ENCODE data around the gene ATXN7L1.
"Not testable (repeated sequence)": the region's sequence is repeated elsewhere in the genome, so short reads cannot be mapped to it uniquely, and the experiment has no call there.

ATXN7L1 gene

GRCh38 chr7:105744258-105744657 lies 132.1 kb downstream of the ATXN7L1 start:
- DNase-seq (ENCODE audit: low read depth in 2 of 2): no peak

DNA sequence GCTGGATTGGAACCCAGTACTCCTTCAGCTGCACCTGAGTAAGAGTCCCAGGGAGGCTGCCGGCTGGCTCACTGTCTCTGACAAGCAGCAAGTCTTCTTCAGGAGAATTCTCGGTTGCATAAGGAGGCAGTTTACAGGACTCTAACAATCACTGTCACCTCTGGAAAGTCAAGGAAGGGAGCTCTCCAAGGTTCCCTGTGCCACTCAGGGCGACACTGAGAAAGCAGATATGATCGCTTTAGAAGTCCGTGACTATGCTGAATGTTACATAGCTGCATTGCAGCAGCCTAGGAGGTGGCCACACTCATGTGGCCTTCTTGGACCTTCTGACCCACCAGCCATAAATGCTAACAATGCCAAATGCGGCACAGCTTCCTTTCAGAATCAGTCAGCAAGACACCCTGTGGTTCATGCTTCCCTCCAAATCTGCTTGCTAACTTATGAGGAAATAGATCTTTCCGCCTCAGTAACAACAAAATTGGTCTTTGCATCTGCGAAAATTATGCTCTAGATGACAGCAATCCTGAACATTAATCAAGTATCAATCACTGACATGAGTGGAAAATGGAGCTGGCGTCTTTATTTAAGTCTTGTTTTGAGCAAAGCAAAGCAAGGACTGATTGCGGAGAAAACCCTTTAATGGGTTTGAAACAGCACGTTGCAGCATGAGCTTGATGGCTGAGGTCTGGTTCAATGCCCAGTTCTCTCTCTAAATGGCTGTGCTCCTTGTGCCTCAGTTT lies 132.9 kb downstream of the ATXN7L1 start:
- DNase-seq (ENCODE audit: low read depth in 2 of 2): no peak

- no peak for DNase-seq (ENCODE audit: low read depth in 2 of 2)
Observed at GRCh38 chr7:105742787-105743186, 133.6 kb downstream of the ATXN7L1 start.

DNA sequence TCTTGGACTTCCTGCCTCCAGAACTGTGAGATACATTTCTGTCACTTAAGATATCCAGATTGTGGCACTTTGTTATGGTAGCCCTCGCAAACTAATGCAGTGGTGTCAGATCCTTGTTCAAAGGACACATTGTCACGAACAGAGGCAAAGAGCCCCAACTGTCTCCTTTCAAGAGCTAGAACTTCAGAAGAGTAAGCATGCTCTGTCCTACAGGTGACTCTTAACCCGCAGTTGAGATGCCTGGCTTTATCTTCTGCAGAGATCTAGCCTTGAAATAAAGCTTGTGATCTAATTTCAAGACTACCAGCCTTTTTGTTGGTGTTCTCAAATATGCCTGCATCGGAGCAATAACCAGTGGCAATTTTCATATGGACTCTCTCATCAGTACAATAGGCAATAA lies 134.4 kb downstream of the ATXN7L1 start:
- DNase-seq (ENCODE audit: low read depth in 2 of 2): no peak

- no peak for DNase-seq (ENCODE audit: low read depth in 2 of 2)
Observed at GRCh38 chr7:105738133-105738532, 138.3 kb downstream of the ATXN7L1 start.

GRCh38 chr7:105734233-105734632 lies 142.2 kb downstream of the ATXN7L1 start:
- DNase-seq (ENCODE audit: low read depth in 2 of 2): no peak

DNA sequence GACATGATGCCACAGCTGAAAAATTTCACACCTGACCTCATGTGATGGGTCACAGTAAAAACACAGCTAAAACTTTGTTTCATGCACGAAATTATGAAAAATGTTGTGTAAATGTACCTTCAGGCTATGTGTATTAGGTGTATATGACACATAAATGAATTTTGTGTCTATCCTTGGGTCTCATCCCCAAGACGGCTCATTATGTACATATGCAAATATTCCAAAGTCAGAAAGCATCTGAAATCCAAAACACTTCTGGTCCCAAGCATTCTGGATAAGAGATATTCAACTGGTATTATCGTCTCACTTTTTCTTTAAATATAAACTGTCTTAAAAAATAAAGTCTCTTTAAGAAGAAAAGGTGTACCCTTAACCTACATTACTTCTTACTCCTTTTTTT lies 145.4 kb downstream of the ATXN7L1 start:
- DNase-seq (ENCODE audit: low read depth in 2 of 2): no peak

GRCh38 chr7:105728028-105728427 lies 148.4 kb downstream of the ATXN7L1 start:
- DNase-seq (ENCODE audit: low read depth in 2 of 2): no peak

DNA sequence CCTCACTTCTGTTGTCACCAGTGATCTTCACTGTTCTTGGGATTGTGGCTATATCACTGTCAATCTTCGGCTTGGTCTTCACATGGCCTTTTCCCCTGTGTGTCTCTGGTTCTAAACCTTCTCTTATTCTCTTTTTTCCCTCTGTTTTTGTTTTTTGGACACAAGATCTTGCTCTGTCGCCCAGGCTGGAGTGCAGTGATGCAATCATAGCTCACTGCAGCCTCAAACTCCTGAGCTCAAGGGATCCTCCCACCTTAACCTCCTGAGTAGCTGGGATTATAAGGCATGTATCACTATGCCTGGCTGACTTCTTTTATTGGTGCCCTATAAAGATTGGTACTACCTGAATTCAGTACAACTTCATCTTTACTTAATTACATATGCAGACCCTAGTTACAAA lies 151.7 kb downstream of the ATXN7L1 start:
- no peak for DNase-seq (ENCODE audit: low read depth in 2 of 2)

DNA sequence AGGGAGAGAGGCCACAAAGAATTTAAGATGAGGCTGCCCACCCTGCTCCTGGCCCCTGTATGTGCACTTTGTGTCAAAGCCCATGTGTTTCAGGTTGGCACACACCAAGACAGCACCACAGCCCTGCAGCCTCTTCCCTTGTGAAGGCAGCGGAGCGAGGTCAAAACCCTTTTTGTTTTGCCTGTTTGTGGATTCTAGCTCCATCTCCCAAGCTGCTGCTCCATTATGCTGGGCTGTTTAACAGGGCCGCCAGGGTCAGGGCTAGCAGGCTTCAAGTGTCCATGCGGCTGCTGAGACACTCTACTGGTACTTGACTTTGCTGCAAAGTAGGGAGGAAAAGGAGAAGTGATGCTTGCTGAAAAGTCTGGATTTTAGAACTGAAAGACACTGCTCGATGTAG lies 152.8 kb downstream of the ATXN7L1 start:
- DNase-seq (ENCODE audit: low read depth in 2 of 2): no peak

DNA sequence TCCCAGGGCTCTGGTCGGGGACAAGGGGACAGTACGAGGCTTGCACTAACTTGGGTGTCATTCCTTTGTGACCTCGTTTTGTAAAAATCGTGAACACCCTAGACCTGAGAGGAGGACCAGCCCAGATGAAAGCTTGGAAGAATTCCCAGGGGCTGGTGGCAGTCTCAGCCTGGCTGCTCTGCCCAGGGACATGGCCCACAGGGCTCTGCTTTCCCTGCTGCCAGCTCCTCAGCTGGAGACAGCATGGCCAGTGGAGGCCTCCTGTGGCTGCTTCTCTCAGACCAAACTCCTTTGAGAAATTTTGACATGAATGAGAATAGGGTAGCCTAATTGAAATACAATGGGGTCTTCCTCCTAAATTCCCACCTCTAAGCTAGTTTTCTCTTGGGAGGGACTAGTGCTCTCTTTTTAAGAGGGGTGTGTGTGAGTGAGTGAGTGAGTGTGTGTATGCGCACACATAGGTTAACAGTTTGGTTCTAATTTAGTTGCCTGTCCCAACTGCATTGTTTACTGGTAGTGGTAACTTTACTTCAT lies 154.8 kb downstream of the ATXN7L1 start:
- DNase-seq (ENCODE audit: low read depth in 2 of 2): no peak

DNA sequence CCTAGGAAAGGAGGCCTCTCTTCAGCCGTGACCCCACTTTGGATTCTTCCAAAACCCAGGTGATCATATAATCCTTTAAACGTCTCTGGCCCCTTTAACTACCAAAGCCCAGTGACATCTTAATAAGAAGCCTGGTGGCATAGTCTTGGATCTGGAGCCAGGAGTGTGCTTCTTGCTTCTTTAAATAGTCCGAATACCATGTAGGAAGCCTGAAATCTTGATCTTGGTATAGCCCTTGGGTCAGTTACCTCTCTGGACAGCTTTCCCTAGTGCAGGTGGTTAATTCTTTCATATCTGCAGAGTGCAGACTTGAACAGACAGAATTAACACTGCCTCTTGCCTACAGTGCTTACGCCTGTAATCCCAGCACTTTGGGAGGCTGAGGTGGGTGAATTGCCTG lies 156.5 kb downstream of the ATXN7L1 start:
- no peak for DNase-seq (ENCODE audit: low read depth in 2 of 2)

DNA sequence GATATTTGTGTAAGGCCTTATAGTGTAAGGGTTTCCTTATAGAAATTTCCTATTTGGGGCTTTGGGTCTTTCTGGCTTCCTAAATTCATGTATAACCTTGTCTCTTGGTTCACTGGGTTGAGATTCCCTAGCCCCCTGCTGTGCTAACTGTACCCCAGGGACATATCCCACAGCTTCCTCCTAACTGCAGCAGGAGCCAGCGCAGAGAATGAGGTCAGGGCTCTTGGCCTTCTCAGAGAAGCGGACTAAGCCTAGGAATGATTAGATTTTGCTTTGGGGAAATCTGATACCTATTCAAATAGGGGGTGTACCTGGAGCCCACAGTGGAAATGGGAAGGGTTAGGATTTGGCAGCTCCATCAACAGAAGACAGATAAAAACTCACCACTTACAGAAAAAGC lies 157.0 kb downstream of the ATXN7L1 start:
- no peak for DNase-seq (ENCODE audit: low read depth in 2 of 2)

GRCh38 chr7:105718511-105718925 lies 157.9 kb downstream of the ATXN7L1 start:
- DNase-seq (ENCODE audit: low read depth in 2 of 2): no peak

- DNase-seq (ENCODE audit: low read depth in 2 of 2): no peak
Observed at GRCh38 chr7:105715528-105715927, 160.9 kb downstream of the ATXN7L1 start.

DNA sequence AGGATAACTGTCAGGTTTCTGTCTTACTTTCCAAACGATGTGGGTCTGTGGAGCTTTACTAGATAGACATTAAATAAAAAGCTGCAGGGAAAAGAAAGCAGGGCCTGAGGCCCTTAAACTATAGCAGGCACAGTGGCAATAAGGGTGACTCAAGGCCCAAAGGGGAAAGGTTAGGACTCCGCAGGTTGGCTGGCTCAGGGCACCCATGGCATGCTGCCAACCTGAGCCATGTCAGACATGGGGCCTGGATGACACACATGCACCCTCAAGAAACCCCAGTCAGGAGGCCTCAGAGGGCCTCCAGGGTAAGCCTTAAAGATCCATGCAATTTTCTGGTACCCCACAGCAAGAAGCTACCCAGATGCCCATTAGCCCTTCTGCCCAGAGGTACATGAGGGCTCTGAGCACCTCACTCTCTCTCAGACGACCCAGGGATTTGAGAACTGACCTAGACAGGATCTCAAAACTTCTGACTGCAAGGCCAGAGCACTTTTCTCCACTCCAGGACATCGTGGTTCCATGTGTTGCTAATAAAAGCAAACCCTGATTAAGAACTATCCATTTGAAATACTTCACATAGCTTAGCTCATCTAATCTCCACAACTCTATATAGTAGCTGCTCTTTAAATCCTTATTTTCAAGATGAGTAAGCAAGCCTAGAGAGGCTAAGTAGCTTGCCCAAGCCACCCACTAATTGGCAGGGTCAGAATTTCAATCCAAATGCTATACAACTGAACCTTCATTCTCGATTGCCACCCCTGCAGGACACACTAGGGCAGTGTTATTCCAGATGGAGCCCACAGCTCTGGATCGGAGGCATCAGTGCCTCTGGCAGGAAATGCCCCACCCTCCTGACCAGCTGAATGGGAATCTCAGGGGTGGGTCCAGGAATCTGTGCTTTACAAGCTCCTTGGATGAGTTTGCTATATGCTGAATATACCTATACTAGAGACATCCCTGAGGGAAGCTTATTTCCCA lies 162.6 kb downstream of the ATXN7L1 start:
- no peak for DNase-seq (ENCODE audit: low read depth in 2 of 2)

GRCh38 chr7:105712877-105713276 lies 163.5 kb downstream of the ATXN7L1 start:
- no peak for DNase-seq (ENCODE audit: low read depth in 2 of 2)

DNA sequence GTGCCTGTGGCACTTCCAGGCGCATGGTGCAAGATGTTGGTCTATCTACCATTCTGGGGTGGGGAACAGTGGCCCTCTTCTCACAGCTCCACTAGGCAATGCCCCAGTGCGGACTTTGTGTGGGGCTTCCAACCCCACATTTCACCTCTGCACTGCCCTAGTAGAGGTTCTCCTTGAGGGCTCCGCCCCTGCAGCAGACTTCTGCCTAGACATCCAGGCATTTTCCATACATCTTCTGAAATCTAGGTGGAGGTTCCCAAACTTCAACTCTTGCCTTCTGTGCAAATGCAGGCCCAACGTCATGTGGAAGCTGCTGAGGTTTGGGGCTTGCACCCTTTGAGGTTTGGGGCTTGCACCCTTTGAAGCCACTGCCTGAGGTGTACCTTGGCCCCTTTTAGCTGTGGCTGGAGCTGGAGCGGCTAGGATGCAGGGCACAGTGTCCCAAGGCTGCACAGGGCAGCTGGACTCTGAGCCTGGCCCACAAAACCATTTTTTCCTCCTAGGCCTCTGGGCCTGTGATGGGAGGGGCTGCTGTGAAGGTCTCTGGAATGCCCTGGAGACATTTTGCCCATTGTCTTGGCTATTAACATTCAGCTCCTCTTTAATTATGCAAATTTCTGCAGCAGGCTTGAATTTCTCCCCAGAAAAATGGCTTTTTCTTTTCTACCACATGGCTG lies 164.5 kb downstream of the ATXN7L1 start:
- DNase-seq (ENCODE audit: low read depth in 2 of 2): no peak

GRCh38 chr7:105710720-105711119 lies 165.7 kb downstream of the ATXN7L1 start:
- not testable (repeated sequence) for DNase-seq (ENCODE audit: low read depth in 2 of 2)

DNA sequence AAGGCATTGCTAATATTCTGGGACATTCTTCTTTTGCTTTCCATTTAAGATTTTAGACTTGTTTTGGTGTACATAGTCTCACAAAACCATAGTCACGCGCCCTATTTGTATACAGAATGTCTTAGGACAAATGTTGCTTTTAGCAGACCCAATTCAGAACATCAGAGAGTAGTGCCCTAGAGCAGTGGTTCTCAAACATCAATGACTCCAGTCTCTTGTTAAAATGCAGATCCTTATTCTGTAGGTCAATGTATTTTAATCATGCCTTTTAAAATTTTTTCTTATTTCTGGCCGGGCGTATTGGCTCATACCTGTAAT lies 167.7 kb downstream of the ATXN7L1 start:
- no peak for DNase-seq (ENCODE audit: low read depth in 2 of 2)

DNA sequence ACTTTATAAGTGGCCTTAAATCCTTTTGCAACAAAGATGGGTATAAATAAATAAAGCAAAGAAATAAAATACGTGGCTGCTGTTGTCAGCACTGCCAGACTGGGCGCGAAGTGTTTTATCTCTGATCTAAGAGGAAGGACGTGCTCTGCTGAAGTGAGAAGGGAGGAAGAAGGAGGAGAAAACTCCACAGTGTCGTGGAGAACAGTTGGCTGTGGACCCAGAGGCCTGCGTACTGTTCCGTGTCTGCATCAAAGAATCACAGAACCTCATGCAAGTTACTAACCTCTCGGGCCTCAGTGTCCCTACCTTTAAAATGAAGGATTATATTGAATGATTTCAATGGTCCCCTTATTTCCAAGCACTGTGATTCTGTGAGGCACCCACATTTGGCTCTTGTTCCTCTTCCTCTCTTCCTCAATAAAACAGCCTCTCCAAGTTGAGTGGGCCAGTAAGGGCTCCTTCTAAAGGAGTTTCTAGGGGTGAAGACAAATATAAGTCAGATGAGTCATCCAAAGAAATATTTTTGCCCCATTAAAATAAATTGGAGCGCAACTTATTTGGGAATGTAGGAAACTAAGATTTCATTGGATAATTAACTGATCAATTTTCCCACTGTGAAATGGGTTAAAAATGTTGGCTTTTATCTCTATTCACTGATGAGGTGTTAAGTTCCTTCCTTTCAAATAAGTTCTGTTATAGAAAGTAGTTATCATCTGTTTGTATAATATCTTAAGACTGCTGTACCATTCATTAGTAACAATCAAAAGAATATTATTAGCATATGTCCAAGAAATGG lies 168.2 kb downstream of the ATXN7L1 start:
- DNase-seq (ENCODE audit: low read depth in 2 of 2): no peak
